Ectodermal cell (in vitro differentiated cells): ENCODE measurements around the gene CNDP1.
"Not testable (repeated sequence)": the region's sequence is repeated elsewhere in the genome, so short reads cannot be mapped to it uniquely, and the experiment has no call there.

Source experiments
- H3K27ac ChIP-seq: 2 replicates; pipeline ENCODE4 v1.7.0; 2013; ENCODE audit warnings: mild to moderate bottlenecking, low read depth, low read length; ENCODE audit not compliant: insufficient read depth, poor library complexity, severe bottlenecking
- H3K27me3 ChIP-seq: 2 replicates; pipeline ENCODE4 v1.7.0; 2013; ENCODE audit warnings: mild to moderate bottlenecking, low read length; ENCODE audit not compliant: insufficient read depth, control insufficient read depth, poor library complexity, severe bottlenecking
- H3K36me3 ChIP-seq: one replicate; pipeline ENCODE4 v1.7.0; 2013; ENCODE audit warnings: low read length; ENCODE audit not compliant: control insufficient read depth, insufficient read depth
- H3K4me1 ChIP-seq: one replicate; pipeline ENCODE4 v1.7.0; 2013; ENCODE audit warnings: low read length; ENCODE audit not compliant: control insufficient read depth, insufficient read depth
- H3K4me3 ChIP-seq: 2 replicates; pipeline ENCODE4 v1.7.0; 2013; ENCODE audit warnings: low read depth, low read length, control low read depth; ENCODE audit not compliant: insufficient read depth
- H3K9me3 ChIP-seq: 2 replicates; pipeline ENCODE4 v1.7.0; 2013; ENCODE audit warnings: mild to moderate bottlenecking, low read length, moderate library complexity; ENCODE audit not compliant: control insufficient read depth
- WGBS, 2 experiments: methylation state at CpG; one replicate each; pipeline ENCODE4 v1.1.7; 2013; ENCODE audit warnings: missing lambda C conversion rate in 2 of 2; 5-methylcytosine and 5-hydroxymethylcytosine counted together

The CNDP1 gene

DNA sequence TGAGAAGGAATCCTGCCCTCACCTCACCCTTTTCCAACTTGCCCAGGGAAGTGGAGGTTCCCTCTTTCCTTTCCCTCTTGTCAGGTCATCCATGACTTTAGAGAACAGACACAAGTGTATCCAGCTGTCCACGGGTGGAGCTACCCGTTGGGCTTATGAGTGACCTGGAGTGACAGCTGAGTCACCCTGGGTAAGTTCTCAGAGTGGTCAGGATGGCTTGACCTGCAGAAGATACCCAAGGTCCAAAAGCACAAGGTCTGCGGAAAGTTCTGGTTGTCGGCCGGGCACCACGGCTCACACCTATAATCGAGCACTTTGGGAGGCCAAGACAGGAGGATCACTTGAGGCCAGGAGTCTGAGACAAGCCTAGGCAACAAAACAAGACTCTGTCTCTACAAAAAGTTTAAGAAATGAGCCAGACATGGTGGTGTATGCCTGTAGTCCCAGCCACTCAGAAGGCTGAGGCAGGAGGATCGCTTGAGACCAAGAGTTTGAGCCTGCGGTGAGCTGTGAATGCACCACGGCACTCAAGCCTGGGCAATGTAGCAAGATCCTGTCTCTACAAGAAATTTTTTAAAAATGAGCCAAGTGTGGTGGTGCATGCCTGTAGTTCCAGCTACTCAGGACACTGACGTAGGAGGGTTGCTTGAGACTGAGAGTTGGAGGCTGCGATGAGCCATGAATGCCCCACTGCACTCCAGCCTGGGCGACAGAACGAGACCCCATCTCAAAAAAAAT is 14.0 kb upstream of the CNDP1 start:
- Histone ChIP-seq H3K36me3 (peaks cover 40% of the 10 kb centered on the region), H3K27ac (no peak overlapping the region), H3K4me1 (no peaks in the 10 kb centered on the region), H3K9me3 (no peaks in the 10 kb centered on the region), H3K4me3 (no peak overlapping the region), H3K27me3 (no peaks in the 10 kb centered on the region)
- WGBS, 2 experiments: 87 to 88% methylated on average over 14 of the region's 14 CpGs

DNA sequence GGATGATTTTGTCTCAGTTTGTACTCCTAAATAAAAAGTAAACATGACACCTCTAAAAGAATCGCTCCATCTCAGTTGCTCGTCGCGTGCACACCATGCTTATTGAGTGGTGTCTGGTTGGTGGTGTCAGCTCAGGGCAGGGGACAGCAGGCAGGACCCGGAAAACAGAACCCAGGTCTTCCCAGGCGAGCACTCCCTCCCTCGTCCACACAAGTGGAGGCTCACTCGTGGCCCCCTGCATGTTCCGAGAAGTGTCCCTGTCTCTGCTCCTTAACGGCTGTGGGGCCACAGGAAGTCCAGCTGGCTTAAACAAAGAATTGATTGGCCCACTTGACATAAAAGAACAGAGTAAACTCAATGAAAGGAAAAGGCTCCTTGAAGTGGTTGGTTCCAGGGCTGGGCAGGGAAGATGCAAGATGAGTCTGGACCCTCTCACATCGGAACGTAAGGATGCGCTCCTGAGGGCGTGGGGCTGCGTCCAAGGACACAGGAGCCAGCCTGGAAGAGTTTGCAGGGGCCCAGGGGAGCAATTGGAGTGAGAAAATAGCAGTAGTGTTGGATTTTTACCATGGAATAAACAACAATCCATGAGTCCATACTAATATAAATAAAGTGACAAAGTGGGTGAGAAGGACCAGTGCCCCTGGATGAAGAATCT is 13.1 kb upstream of the CNDP1 start:
- Histone ChIP-seq H3K27me3 (no peaks in the 10 kb centered on the region), H3K9me3 (no peaks in the 10 kb centered on the region), H3K27ac (no peak overlapping the region), H3K36me3 (peaks cover 34% of the 10 kb centered on the region), H3K4me1 (no peaks in the 10 kb centered on the region), H3K4me3 (no peak overlapping the region)
- whole genome bisulfite sequencing, 2 experiments: 96% methylated on average over 15 of the region's 15 CpGs

- H3K27ac ChIP-seq: no peak overlapping the region
- 94% methylated on average over 23 of the region's 23 CpGs for WGBS, 2 experiments
- H3K9me3 ChIP-seq: no peaks in the 10 kb centered on the region
Observed at GRCh38 chr18:74522635-74523548, 11.4 kb upstream of the CNDP1 start.

GRCh38 chr18:74524097-74524496 is 10.2 kb upstream of the CNDP1 start:
- Histone ChIP-seq H3K9me3 (no peaks in the 10 kb centered on the region), H3K27ac (no peak overlapping the region), H3K27me3 (no peaks in the 10 kb centered on the region), H3K36me3 (peaks cover 18% of the 10 kb centered on the region), H3K4me3 (no peak overlapping the region), H3K4me1 (no peaks in the 10 kb centered on the region)
- WGBS, 2 experiments: 92 to 94% methylated on average over 5 of the region's 5 CpGs

More at GRCh38 chr18:74522635-74523548, 11.4 kb upstream of the CNDP1 start:
- no peaks in the 10 kb centered on the region for H3K27me3 ChIP-seq
- peaks cover 26% of the 10 kb centered on the region for H3K36me3 ChIP-seq
- no peaks in the 10 kb centered on the region for H3K4me1 ChIP-seq
- no peak overlapping the region for H3K4me3 ChIP-seq

DNA sequence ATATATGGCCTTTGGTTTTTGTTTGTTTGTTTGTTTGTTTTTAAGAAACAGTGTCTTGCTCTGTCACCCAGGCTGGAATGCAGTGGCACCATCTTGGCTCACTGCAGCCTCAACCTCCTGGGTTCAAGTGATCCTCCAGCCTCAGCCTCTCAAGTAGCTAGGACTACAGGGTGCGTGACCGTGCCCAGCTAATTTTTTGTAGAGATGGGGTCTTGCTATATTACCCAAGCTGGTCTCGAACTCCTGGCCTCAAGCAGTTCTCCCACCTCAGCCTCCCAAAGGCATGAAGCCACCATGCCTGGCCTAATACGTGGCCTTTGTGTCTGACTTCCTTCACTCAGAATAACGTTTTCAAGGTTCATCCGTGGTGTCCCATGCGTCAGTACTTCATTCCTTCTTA is 9.4 kb upstream of the CNDP1 start:
- not testable (repeated sequence) for H3K9me3 ChIP-seq, H3K27me3 ChIP-seq, H3K4me1 ChIP-seq, H3K4me3 ChIP-seq, H3K27ac ChIP-seq, H3K36me3 ChIP-seq
- WGBS, 2 experiments: 95 to 99% methylated on average over 7 of the region's 7 CpGs

DNA sequence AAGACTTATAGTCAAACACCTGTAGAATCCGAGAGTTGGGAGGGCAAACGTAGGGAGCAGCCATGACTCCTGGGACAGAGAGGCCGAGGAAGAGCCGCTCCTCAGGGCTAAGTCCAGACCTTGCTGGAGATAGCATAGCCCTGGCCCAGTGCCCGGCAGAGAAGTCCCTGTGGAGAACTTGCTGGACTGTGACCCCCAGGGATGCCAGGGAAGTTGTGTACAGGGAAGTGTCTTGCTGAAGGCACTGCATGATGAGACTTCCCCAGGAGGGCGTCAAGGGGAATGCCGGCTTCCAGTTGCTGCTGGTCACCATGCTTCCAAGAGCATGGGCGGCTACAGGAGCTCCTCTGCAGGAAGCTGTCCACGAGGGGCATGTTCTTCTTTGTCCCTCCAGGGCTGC is 8.6 kb upstream of the CNDP1 start:
- Histone ChIP-seq H3K27ac (no peak overlapping the region), H3K9me3 (no peaks in the 10 kb centered on the region), H3K4me3 (no peak overlapping the region), H3K27me3 (no peaks in the 10 kb centered on the region), H3K4me1 (no peaks in the 10 kb centered on the region), H3K36me3 (peaks cover 2% of the 10 kb centered on the region)
- 93 to 94% methylated on average over 9 of the region's 9 CpGs for WGBS, 2 experiments

DNA sequence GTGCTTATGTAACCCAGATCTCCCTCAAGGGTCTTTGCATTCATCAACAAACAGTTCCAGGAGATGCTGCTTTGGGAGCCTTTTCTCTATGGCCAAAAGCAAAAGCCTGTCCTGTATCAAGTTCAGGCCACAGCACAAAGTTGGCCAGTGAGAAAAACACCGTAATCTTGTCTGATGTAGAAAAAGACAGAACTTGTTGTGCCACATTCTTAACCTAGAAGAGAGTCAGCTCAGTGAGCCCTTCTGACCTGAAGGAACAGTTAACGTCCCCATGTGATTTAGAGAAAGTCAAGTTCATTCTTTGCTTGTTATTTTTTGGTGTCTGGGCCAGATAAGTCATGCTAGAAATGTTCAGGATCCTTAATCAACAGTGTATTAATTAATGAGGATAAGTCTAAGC is 7.8 kb upstream of the CNDP1 start:
- no peaks in the 10 kb centered on the region for H3K9me3 ChIP-seq
- 88 to 94% methylated on average over 2 of the region's 2 CpGs for WGBS, 2 experiments
- H3K36me3 ChIP-seq: no peaks in the 10 kb centered on the region
- H3K27ac ChIP-seq: no peak overlapping the region
- no peaks in the 10 kb centered on the region for H3K27me3 ChIP-seq
- no peaks in the 10 kb centered on the region for H3K4me1 ChIP-seq
- H3K4me3 ChIP-seq: no peak overlapping the region

- Histone ChIP-seq H3K4me3 (no peak overlapping the region), H3K9me3 (no peaks in the 10 kb centered on the region), H3K4me1 (no peaks in the 10 kb centered on the region), H3K27ac (no peak overlapping the region), H3K36me3 (no peaks in the 10 kb centered on the region), H3K27me3 (no peaks in the 10 kb centered on the region)
- WGBS, 2 experiments: no CpG with 5 or more reads among the region's 1 CpG
Observed at GRCh38 chr18:74528478-74528877, 5.8 kb upstream of the CNDP1 start.

GRCh38 chr18:74528913-74529312 is 5.4 kb upstream of the CNDP1 start:
- H3K9me3 ChIP-seq: no peaks in the 10 kb centered on the region
- no peak overlapping the region for H3K27ac ChIP-seq
- H3K4me1 ChIP-seq: no peaks in the 10 kb centered on the region
- H3K36me3 ChIP-seq: no peaks in the 10 kb centered on the region
- H3K27me3 ChIP-seq: no peaks in the 10 kb centered on the region
- no peak overlapping the region for H3K4me3 ChIP-seq
- WGBS, 2 experiments: 93 to 100% methylated on average over 2 of the region's 3 CpGs

GRCh38 chr18:74529378-74529777 is 4.9 kb upstream of the CNDP1 start:
- 93 to 95% methylated on average over 6 of the region's 6 CpGs for WGBS, 2 experiments
- no peak overlapping the region for H3K27ac ChIP-seq
- no peaks in the 10 kb centered on the region for H3K27me3 ChIP-seq
- no peak overlapping the region for H3K4me3 ChIP-seq
- no peaks in the 10 kb centered on the region for H3K4me1 ChIP-seq
- H3K9me3 ChIP-seq: no peaks in the 10 kb centered on the region
- no peaks in the 10 kb centered on the region for H3K36me3 ChIP-seq
